ENCODE results near the gene ADAM12. TPM values are rescaled to one million over a fixed set of nuclear protein-coding genes. Genes with fewer than 3 reads are reported as not detected.

ADAM12 gene
- total RNA-seq, 2 experiments from 2014 or later: 1.2 to 1.5 TPM

DNA sequence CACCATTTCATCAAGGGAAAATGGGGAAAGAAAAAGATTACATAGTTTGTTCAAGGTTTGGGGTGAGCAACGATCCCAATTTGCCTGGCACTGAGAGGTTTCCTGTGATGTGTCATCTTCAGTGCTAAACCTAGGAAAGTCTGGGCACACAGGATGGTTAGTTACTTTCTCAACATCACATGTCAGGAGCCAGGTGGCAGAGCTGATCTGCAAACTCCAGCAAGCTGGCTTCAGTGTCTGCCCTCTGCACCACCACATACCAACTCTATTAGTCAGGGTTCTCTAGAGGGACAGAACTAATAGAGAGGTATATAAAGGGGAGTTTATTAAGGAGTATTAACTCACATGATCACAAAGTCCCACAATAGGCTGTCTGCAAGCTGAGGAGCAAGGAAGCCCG, 11.3 kb downstream of the ADAM12 start:
- Mint-ChIP-seq H3K4me3 (no peak overlapping the region), H3K27me3 (no peaks in the 10 kb centered on the region), H3K27ac (no peak overlapping the region), H3K4me1 (ENCODE audit: low read depth) (no peaks in the 10 kb centered on the region), H3K36me3 (ENCODE audit: low read depth) (no peaks in the 10 kb centered on the region), H3K9me3 (peaks cover 11% of the 10 kb centered on the region)
- ChIA-PET CTCF (no interaction called here), POLR2A (no interaction called here)
- TF ChIP-seq, protein P1, sequence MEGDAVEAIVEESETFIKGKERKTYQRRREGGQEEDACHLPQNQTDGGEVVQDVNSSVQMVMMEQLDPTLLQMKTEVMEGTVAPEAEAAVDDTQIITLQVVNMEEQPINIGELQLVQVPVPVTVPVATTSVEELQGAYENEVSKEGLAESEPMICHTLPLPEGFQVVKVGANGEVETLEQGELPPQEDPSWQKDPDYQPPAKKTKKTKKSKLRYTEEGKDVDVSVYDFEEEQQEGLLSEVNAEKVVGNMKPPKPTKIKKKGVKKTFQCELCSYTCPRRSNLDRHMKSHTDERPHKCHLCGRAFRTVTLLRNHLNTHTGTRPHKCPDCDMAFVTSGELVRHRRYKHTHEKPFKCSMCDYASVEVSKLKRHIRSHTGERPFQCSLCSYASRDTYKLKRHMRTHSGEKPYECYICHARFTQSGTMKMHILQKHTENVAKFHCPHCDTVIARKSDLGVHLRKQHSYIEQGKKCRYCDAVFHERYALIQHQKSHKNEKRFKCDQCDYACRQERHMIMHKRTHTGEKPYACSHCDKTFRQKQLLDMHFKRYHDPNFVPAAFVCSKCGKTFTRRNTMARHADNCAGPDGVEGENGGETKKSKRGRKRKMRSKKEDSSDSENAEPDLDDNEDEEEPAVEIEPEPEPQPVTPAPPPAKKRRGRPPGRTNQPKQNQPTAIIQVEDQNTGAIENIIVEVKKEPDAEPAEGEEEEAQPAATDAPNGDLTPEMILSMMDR (IDR thresholded peaks at IDR 0.05): no peak
- Histone ChIP-seq H3K27me3 (ENCODE audit: control insufficient read depth in 1 of 2, insufficient read depth in 2 of 2, low read length in 2 of 2) (no peaks in the 10 kb centered on the region), H3K4me1 (ENCODE audit: insufficient read depth, low read length) (no peaks in the 10 kb centered on the region), H3K4me3 (ENCODE audit: low read length) (no peak overlapping the region), H3K27ac (ENCODE audit: low read depth in 1 of 2, low read length in 2 of 2) (no peak overlapping the region), H3K36me3 (ENCODE audit: insufficient read depth, low read length) (no peaks in the 10 kb centered on the region), H3K9me3 (ENCODE audit: control insufficient read depth in 1 of 2, insufficient read depth in 1 of 2, low read length in 2 of 2) (no peaks in the 10 kb centered on the region)
- no peak for DNase-seq
- ATAC-seq (ENCODE audit: poor library complexity): no peak
- intact Hi-C loops (cut with DNase I, micrococcal nuclease): no loop called here

DNA sequence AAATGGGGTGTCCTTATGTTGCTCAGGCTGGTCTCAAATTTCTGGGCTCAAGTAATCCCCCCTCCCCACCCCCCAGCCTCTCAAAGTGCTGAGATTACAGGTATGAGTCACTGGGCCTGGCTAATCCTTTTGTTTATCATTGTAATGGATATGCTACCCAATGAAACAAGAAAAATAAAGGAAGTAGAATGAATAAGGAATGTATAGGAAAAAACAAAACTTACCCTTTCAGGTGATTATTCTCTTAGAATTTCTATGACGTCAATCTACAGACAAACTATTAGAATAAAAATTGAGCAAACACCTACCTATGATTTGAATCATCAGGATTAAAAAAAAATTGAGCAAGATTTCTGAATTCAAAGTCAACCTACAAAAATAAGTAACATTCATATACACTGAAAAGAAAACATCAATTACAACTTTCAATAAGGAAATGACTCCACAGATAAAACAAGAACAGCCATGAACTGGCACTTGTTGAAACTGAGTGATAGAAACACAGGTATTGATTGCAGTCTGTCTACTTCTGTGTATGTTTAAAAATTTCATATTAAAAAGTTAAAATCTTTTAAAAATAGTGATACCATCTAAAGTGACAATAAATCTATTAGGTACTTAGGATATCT, 12.2 kb downstream of the ADAM12 start:
- no peaks in the 10 kb centered on the region for H3K4me1 ChIP-seq (ENCODE audit: insufficient read depth, low read length)
- no peaks in the 10 kb centered on the region for H3K27me3 Mint-ChIP-seq
- POLR2A ChIA-PET: no interaction called here
- intact Hi-C loops (cut with DNase I, micrococcal nuclease): no loop called here
- CTCF ChIA-PET: no interaction called here
- H3K27ac Mint-ChIP-seq: no peak overlapping the region
- peaks cover 11% of the 10 kb centered on the region for H3K9me3 Mint-ChIP-seq
- H3K4me3 Mint-ChIP-seq: no peak overlapping the region
- TF ChIP-seq, protein P1 (IDR thresholded peaks at IDR 0.05): no peak
- no peak overlapping the region for H3K4me3 ChIP-seq (ENCODE audit: low read length)
- H3K27me3 ChIP-seq (ENCODE audit: control insufficient read depth in 1 of 2, insufficient read depth in 2 of 2, low read length in 2 of 2): no peaks in the 10 kb centered on the region
- no peaks in the 10 kb centered on the region for H3K9me3 ChIP-seq (ENCODE audit: control insufficient read depth in 1 of 2, insufficient read depth in 1 of 2, low read length in 2 of 2)
- H3K4me1 Mint-ChIP-seq (ENCODE audit: low read depth): no peaks in the 10 kb centered on the region
- H3K36me3 Mint-ChIP-seq (ENCODE audit: low read depth): no peaks in the 10 kb centered on the region
- ATAC-seq (ENCODE audit: poor library complexity): no peak
- no peak for DNase-seq
- no peak overlapping the region for H3K27ac ChIP-seq (ENCODE audit: low read depth in 1 of 2, low read length in 2 of 2)
- H3K36me3 ChIP-seq (ENCODE audit: insufficient read depth, low read length): no peaks in the 10 kb centered on the region

DNA sequence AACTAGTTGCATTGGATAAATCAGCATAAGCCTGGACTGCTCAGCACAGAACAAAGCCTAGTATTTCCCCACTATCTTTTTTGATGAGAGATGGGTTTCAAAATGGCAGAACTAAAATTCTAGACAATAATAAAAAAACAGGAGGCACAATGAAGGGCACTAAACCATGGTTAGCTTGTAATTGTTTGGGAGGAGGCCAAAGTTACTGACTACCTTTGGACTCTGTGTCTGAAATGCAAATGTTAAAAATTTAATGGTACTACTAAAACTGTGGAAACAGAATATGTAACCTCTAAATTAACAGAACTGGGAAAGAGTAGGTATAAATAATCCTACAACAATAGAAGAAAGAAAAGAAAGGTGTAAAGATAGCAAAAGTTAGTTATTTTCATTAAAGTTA, 13.0 kb downstream of the ADAM12 start:
- Histone ChIP-seq H3K27me3 (ENCODE audit: control insufficient read depth in 1 of 2, insufficient read depth in 2 of 2, low read length in 2 of 2) (no peaks in the 10 kb centered on the region), H3K27ac (ENCODE audit: low read depth in 1 of 2, low read length in 2 of 2) (no peak overlapping the region), H3K9me3 (ENCODE audit: control insufficient read depth in 1 of 2, insufficient read depth in 1 of 2, low read length in 2 of 2) (no peaks in the 10 kb centered on the region), H3K36me3 (ENCODE audit: insufficient read depth, low read length) (no peaks in the 10 kb centered on the region), H3K4me3 (ENCODE audit: low read length) (no peak overlapping the region), H3K4me1 (ENCODE audit: insufficient read depth, low read length) (no peaks in the 10 kb centered on the region)
- Mint-ChIP-seq H3K27me3 (no peaks in the 10 kb centered on the region), H3K4me1 (ENCODE audit: low read depth) (no peaks in the 10 kb centered on the region), H3K9me3 (peaks cover 11% of the 10 kb centered on the region), H3K27ac (no peak overlapping the region), H3K4me3 (no peak overlapping the region), H3K36me3 (ENCODE audit: low read depth) (no peaks in the 10 kb centered on the region)
- intact Hi-C loops (cut with DNase I, micrococcal nuclease): no loop called here
- ATAC-seq (ENCODE audit: poor library complexity) (no peak), DNase-seq (no peak)
- ChIA-PET CTCF (no interaction called here), POLR2A (no interaction called here)
- TF ChIP-seq, protein P1 (IDR thresholded peaks at IDR 0.05): no peak

Measured in CD4-positive, alpha-beta T cell (primary cell).